ENCODE measurements around the gene HDAC7.
A peak's percentile ranks its signal among the peaks of the same experiment; 100 is the strongest.

HDAC7 gene

GRCh38 chr12:47833591-47834012 is 13.9 kb upstream of the HDAC7 start:
- 94% methylated on average over 7 of the region's 12 CpGs for WGBS (ENCODE audit: insufficient coverage)
- peak overlapping the region in 1 of 2 experiments; percentile 53 for H3K27ac ChIP-seq (ENCODE audit: insufficient read depth in 1 of 2, low read depth in 1 of 2, low read length in 2 of 2, poor library complexity in 1 of 2, severe bottlenecking in 2 of 2)

GRCh38 chr12:47832263-47832933 is 12.7 kb upstream of the HDAC7 start:
- no peaks in the 10 kb centered on the region for H3K9me3 ChIP-seq (ENCODE audit: control extremely low read depth in 1 of 5, control insufficient read depth in 4 of 5, insufficient read depth in 2 of 5, low read depth in 1 of 5, low read length in 4 of 5)
- H3K36me3 ChIP-seq (ENCODE audit: control insufficient read depth in 4 of 4, insufficient read depth in 4 of 4, low read length in 3 of 4): no peaks in the 10 kb centered on the region
- H3K4me3 ChIP-seq (ENCODE audit: control insufficient read depth in 1 of 7, extremely low read depth in 1 of 7, insufficient read depth in 4 of 7, low read depth in 2 of 7, low read length in 6 of 7): no peak overlapping the region
- ChIA-PET CTCF (interaction anchor here (2.0 to 29.7 kb wide), 4 partner anchors 21 to 115 kb away, joined by 5 to 1391 read pairs (median 176); partner anchors contain the start of gene HDAC7), POLR2A (interaction anchor here (1.7 to 2.3 kb wide), 2 partner anchors 13 to 30 kb away, joined by 7 to 8 read pairs; partner anchors contain the start of gene HDAC7)
- no peaks in the 10 kb centered on the region for H3K27me3 ChIP-seq (replicated peaks in 2 of 5; ENCODE audit: control insufficient read depth in 4 of 5, insufficient read depth in 5 of 5, low read length in 4 of 5)
- peak in 1 of 3 donors; percentile 28 for DNase-seq
- WGBS (ENCODE audit: insufficient coverage): 94% methylated on average over 10 of the region's 13 CpGs
- H3K27ac ChIP-seq (ENCODE audit: insufficient read depth in 1 of 2, low read depth in 1 of 2, low read length in 2 of 2, poor library complexity in 1 of 2, severe bottlenecking in 2 of 2): peak overlapping the region in 1 of 2 experiments; percentile 3
- peaks cover 10 to 67% (median 58%) of the 10 kb centered on the region in 4 experiments for H3K4me1 ChIP-seq (ENCODE audit: control extremely low read depth in 1 of 4, control insufficient read depth in 4 of 4, insufficient read depth in 4 of 4, low read length in 3 of 4)

More at GRCh38 chr12:47833591-47834012, 13.9 kb upstream of the HDAC7 start:
- Histone ChIP-seq H3K36me3 (ENCODE audit: control insufficient read depth in 4 of 4, insufficient read depth in 4 of 4, low read length in 3 of 4) (no peaks in the 10 kb centered on the region), H3K9me3 (ENCODE audit: control extremely low read depth in 1 of 5, control insufficient read depth in 4 of 5, insufficient read depth in 2 of 5, low read depth in 1 of 5, low read length in 4 of 5) (no peaks in the 10 kb centered on the region), H3K4me1 (ENCODE audit: control extremely low read depth in 1 of 4, control insufficient read depth in 4 of 4, insufficient read depth in 4 of 4, low read length in 3 of 4) (peaks cover 10 to 67% (median 60%) of the 10 kb centered on the region in 4 experiments), H3K4me3 (ENCODE audit: control insufficient read depth in 1 of 7, extremely low read depth in 1 of 7, insufficient read depth in 4 of 7, low read depth in 2 of 7, low read length in 6 of 7) (no peak overlapping the region), H3K27me3 (replicated peaks in 2 of 5; ENCODE audit: control insufficient read depth in 4 of 5, insufficient read depth in 5 of 5, low read length in 4 of 5) (no peaks in the 10 kb centered on the region)
- CTCF ChIA-PET: interaction anchor here (0.9 to 29.7 kb wide), 5 partner anchors 9 to 117 kb away, joined by 3 to 1391 read pairs (median 143); partner anchors contain the start of gene HDAC7
- peak in 1 of 3 donors; percentile 40 for DNase-seq
- POLR2A ChIA-PET: interaction anchor here (1.5 to 1.7 kb wide), 2 partner anchors 19 to 31 kb away, joined by 3 to 8 read pairs; no protein-coding TSS in a partner anchor

GRCh38 chr12:47829584-47829983 is 9.9 kb upstream of the HDAC7 start:
- Histone ChIP-seq H3K9me3 (ENCODE audit: control extremely low read depth in 1 of 5, control insufficient read depth in 4 of 5, insufficient read depth in 2 of 5, low read depth in 1 of 5, low read length in 4 of 5) (no peaks in the 10 kb centered on the region), H3K27me3 (replicated peaks in 2 of 5; ENCODE audit: control insufficient read depth in 4 of 5, insufficient read depth in 5 of 5, low read length in 4 of 5) (no peaks in the 10 kb centered on the region), H3K4me3 (ENCODE audit: control insufficient read depth in 1 of 7, extremely low read depth in 1 of 7, insufficient read depth in 4 of 7, low read depth in 2 of 7, low read length in 6 of 7) (no peak overlapping the region), H3K36me3 (ENCODE audit: control insufficient read depth in 4 of 4, insufficient read depth in 4 of 4, low read length in 3 of 4) (no peaks in the 10 kb centered on the region), H3K27ac (ENCODE audit: insufficient read depth in 1 of 2, low read depth in 1 of 2, low read length in 2 of 2, poor library complexity in 1 of 2, severe bottlenecking in 2 of 2) (peak overlapping the region in 1 of 2 experiments; percentile 49), H3K4me1 (ENCODE audit: control extremely low read depth in 1 of 4, control insufficient read depth in 4 of 4, insufficient read depth in 4 of 4, low read length in 3 of 4) (peaks cover 7 to 54% (median 44%) of the 10 kb centered on the region in 4 experiments)
- ChIA-PET POLR2A (interaction anchor here (1.0 kb wide), 1 partner anchor 16 kb away, joined by 3 read pairs; no protein-coding TSS in a partner anchor), CTCF (interaction anchor here (1.1 to 29.7 kb wide), 6 partner anchors 10 to 113 kb away, joined by 4 to 1391 read pairs (median 97); partner anchors contain the start of gene HDAC7)
- DNase-seq: no peak
- WGBS (ENCODE audit: insufficient coverage): 100% methylated on average over 1 of the region's 4 CpGs

GRCh38 chr12:47828976-47829482 is 9.3 kb upstream of the HDAC7 start:
- H3K36me3 ChIP-seq (ENCODE audit: control insufficient read depth in 4 of 4, insufficient read depth in 4 of 4, low read length in 3 of 4): no peaks in the 10 kb centered on the region
- WGBS (ENCODE audit: insufficient coverage): 48% methylated on average over 2 of the region's 7 CpGs
- peaks cover 3 to 54% (median 43%) of the 10 kb centered on the region in 4 experiments for H3K4me1 ChIP-seq (ENCODE audit: control extremely low read depth in 1 of 4, control insufficient read depth in 4 of 4, insufficient read depth in 4 of 4, low read length in 3 of 4)
- ChIA-PET POLR2A (interaction anchor here (0.9 to 1.0 kb wide), 3 partner anchors 8 to 24 kb away, joined by 3 to 7 read pairs (median 3); no protein-coding TSS in a partner anchor), CTCF (interaction anchor here (1.1 to 29.7 kb wide), 7 partner anchors 11 to 112 kb away, joined by 3 to 1391 read pairs (median 51); partner anchors contain the start of gene HDAC7)
- H3K27me3 ChIP-seq (replicated peaks in 2 of 5; ENCODE audit: control insufficient read depth in 4 of 5, insufficient read depth in 5 of 5, low read length in 4 of 5): no peaks in the 10 kb centered on the region
- H3K4me3 ChIP-seq (ENCODE audit: control insufficient read depth in 1 of 7, extremely low read depth in 1 of 7, insufficient read depth in 4 of 7, low read depth in 2 of 7, low read length in 6 of 7): peak overlapping the region in 1 of 7 experiments; percentile 2
- DNase-seq: no peak
- peak overlapping the region in 1 of 2 experiments; percentile 49 for H3K27ac ChIP-seq (ENCODE audit: insufficient read depth in 1 of 2, low read depth in 1 of 2, low read length in 2 of 2, poor library complexity in 1 of 2, severe bottlenecking in 2 of 2)
- H3K9me3 ChIP-seq (ENCODE audit: control extremely low read depth in 1 of 5, control insufficient read depth in 4 of 5, insufficient read depth in 2 of 5, low read depth in 1 of 5, low read length in 4 of 5): no peaks in the 10 kb centered on the region

GRCh38 chr12:47828008-47828975 is 8.6 kb upstream of the HDAC7 start:
- Histone ChIP-seq H3K4me3 (ENCODE audit: control insufficient read depth in 1 of 7, extremely low read depth in 1 of 7, insufficient read depth in 4 of 7, low read depth in 2 of 7, low read length in 6 of 7) (no peak overlapping the region), H3K27ac (ENCODE audit: insufficient read depth in 1 of 2, low read depth in 1 of 2, low read length in 2 of 2, poor library complexity in 1 of 2, severe bottlenecking in 2 of 2) (no peak overlapping the region), H3K4me1 (ENCODE audit: control extremely low read depth in 1 of 4, control insufficient read depth in 4 of 4, insufficient read depth in 4 of 4, low read length in 3 of 4) (peaks cover 0 to 51% (median 38%) of the 10 kb centered on the region in 4 experiments), H3K36me3 (ENCODE audit: control insufficient read depth in 4 of 4, insufficient read depth in 4 of 4, low read length in 3 of 4) (no peaks in the 10 kb centered on the region), H3K27me3 (replicated peaks in 2 of 5; ENCODE audit: control insufficient read depth in 4 of 5, insufficient read depth in 5 of 5, low read length in 4 of 5) (no peaks in the 10 kb centered on the region), H3K9me3 (ENCODE audit: control extremely low read depth in 1 of 5, control insufficient read depth in 4 of 5, insufficient read depth in 2 of 5, low read depth in 1 of 5, low read length in 4 of 5) (no peaks in the 10 kb centered on the region)
- POLR2A ChIA-PET: interaction anchor here (0.9 to 1.0 kb wide), 3 partner anchors 8 to 24 kb away, joined by 3 to 7 read pairs (median 3); no protein-coding TSS in a partner anchor
- DNase-seq: no peak
- CTCF ChIA-PET: interaction anchor here (1.0 to 29.7 kb wide), 11 partner anchors 7 to 111 kb away, joined by 3 to 1391 read pairs (median 4); partner anchors contain the start of gene HDAC7
- 89% methylated on average over 12 of the region's 14 CpGs for WGBS (ENCODE audit: insufficient coverage)

GRCh38 chr12:47825173-47825639 is 5.5 kb upstream of the HDAC7 start:
- Histone ChIP-seq H3K4me3 (ENCODE audit: control insufficient read depth in 1 of 7, extremely low read depth in 1 of 7, insufficient read depth in 4 of 7, low read depth in 2 of 7, low read length in 6 of 7) (no peak overlapping the region), H3K27ac (ENCODE audit: insufficient read depth in 1 of 2, low read depth in 1 of 2, low read length in 2 of 2, poor library complexity in 1 of 2, severe bottlenecking in 2 of 2) (no peak overlapping the region), H3K27me3 (replicated peaks in 2 of 5; ENCODE audit: control insufficient read depth in 4 of 5, insufficient read depth in 5 of 5, low read length in 4 of 5) (no peaks in the 10 kb centered on the region), H3K9me3 (ENCODE audit: control extremely low read depth in 1 of 5, control insufficient read depth in 4 of 5, insufficient read depth in 2 of 5, low read depth in 1 of 5, low read length in 4 of 5) (no peaks in the 10 kb centered on the region), H3K4me1 (ENCODE audit: control extremely low read depth in 1 of 4, control insufficient read depth in 4 of 4, insufficient read depth in 4 of 4, low read length in 3 of 4) (peaks cover 0 to 57% (median 41%) of the 10 kb centered on the region in 4 experiments), H3K36me3 (ENCODE audit: control insufficient read depth in 4 of 4, insufficient read depth in 4 of 4, low read length in 3 of 4) (no peaks in the 10 kb centered on the region)
- POLR2A ChIA-PET: interaction anchor here (1.4 kb wide), 1 partner anchor 11 kb away, joined by 3 read pairs; no protein-coding TSS in a partner anchor
- DNase-seq: no peak
- CTCF ChIA-PET: interaction anchor here (6.6 to 29.7 kb wide), 2 partner anchors 14 to 27 kb away, joined by 51 to 1391 read pairs; partner anchors contain the start of gene HDAC7
- 90% methylated on average over 5 of the region's 6 CpGs for WGBS (ENCODE audit: insufficient coverage)
